Activated T-cell treated with anti-CD3 and anti-CD28 coated beads, Interleukin-2, amount 50 U/mL, for 48 hours (primary cell): Measurements from ENCODE around the gene WWP2.
"Not testable (repeated sequence)": the region's sequence is repeated elsewhere in the genome, so short reads cannot be mapped to it uniquely, and the experiment has no call there.

ENCODE experiments used
- DNase-seq, 2 experiments: peaks; one replicate each; pipeline ENCODE4 v3.0.0-alpha.2; 2020

The WWP2 gene

DNA sequence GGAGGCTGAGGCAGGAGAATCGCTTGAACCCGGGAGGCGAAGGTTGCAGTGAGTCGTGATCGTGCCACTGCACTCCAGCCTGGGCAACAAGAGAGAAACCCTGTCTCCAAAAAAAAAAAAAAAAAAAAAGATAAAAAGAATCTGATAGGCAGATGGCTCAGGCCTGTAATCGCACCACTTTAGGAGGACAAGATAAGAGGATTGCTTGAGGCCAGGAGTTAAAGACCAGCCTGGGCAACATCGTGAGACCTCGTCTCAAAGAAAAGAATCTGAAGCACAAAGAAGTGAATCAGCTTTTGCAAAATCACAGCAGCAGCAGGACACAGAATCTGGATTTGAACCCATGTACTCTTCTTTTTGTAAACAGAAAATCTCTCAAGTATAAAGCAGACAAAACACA lies 15.0 kb upstream of the WWP2 start:
- no peak for DNase-seq

DNA sequence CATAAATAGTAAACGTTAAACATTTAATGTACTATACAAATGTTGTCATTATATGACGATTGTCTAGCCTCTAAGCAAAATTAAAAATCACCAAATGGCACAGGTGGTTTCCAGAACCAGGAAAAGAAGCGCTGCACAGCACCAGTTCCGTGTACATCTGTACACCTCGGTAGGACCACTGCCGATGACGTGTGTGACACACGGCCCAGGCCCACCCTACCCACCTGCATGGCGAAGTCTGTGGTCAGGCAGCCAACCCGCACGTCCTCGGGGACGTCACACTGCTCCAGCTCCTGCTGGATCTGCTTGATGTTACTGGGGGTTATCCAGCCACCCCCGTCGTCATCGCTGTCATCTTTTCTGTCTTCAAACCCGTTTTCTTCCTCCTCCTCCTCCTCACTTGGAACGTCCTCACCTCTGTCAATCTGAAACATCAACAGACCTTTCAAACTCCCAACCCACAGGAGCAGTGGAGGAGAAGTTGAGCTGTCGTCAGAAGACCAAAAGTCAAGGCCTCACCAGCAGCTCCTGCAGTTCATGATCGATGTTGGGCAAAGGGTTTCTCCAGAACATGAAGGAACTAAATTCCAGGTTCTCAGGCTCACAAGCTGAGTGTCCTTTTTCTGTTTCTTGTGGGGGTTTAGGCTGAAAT lies 13.3 kb upstream of the WWP2 start:
- no peak for DNase-seq

DNA sequence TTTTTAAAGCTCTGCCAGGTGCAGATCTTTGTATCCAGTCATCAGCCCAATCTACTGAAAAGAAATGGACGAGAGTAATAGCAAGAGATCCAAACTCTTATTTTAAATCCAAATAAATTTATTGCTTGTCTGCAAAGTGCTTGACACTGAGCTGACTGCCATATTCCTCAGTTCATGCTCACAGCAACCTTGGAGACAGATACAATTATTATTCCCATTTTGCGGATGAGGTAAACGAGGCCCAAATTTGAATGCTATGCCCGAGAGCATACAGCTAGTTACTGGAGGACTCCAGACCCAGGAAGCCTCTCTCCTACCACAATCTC lies 8.0 kb upstream of the WWP2 start:
- no peak for DNase-seq

DNA sequence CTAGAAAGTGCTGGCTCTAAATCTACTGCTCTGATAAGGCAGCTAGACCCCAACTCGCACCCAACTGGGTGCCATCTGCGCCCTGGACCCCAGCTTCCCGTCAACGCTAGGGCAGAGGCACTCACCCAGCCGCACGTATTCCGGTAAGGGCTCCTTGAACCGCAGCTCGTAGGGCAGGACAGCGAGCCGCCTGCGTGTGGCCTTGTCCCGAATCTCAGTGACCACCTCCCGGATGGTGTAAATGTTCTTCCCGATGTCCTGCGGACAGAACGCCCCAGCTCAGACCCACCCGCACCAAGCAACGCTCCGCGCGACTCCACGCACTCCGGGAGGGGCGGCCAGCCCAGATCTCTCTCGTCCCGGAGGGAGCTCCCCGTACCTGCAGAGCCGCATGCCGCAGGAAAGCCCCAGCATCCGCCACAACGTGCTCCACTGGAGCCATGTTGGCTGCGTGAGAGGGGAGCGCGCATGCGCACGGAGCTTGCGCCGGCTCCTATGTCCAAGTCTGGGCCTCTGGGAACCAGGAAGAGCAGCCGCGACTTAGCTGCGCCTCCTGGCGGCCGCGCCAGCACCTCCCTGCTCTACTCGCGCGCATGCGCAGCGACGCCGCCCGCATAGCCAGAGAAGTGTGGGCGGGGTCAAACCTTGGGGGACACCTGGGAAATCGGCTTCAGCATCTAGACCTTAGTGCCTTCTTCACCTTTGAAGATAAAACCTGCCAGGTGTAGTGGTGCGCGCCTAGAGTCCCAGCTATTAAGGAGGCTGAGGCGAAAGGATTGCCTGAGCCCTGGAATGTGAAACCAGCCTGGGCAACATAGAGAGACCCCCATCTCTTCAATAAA lies 7.4 kb upstream of the WWP2 start, which contains the start of gene NOB1:
TSS of gene NOB1 (minus strand) at position 458 of the 842 bp plus-strand sequence. CDS start at position 442, 16 bp downstream.
- DNase-seq: peak; percentile 96 to 97

DNA sequence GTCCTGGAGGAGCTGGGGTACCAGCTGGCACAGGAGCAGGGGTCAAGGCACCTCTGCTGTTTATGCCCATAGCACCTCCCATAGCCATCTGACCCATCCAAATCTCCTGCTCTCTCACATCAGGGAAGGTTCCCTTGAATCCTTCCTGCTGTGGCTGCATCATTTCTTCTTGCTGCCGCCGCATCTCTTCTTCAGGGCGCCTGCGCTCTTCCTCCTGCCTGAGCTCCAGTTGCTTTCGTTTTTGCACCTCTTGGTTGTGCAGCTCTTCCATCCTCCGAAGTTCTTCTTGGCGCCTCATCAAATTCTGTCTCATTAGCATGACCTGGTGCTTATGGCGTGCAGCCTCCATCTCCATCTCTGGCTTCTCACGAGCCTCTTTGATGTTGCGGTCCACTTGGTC lies 5.4 kb upstream of the WWP2 start:
- no peak for DNase-seq

DNA sequence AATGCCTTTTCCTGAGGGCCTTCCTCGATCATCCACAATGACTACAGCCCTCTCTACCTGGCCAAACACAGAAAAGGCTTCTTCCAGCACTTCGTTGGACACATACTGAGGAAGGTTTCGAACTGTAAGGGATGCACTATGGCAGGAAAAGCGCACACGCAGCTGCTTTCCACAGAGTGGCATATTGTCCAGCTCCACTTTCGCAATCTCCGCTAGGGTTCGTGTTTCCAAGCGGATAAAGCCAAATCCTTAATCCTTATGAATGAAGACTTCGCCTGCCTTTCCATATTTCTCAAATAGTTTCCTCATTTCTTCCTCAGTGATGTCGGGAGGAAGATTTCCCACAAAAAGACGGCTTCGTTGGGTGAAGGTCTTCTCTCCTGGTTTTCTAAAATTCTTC lies 4.8 kb upstream of the WWP2 start:
- DNase-seq: not testable (repeated sequence)

DNA sequence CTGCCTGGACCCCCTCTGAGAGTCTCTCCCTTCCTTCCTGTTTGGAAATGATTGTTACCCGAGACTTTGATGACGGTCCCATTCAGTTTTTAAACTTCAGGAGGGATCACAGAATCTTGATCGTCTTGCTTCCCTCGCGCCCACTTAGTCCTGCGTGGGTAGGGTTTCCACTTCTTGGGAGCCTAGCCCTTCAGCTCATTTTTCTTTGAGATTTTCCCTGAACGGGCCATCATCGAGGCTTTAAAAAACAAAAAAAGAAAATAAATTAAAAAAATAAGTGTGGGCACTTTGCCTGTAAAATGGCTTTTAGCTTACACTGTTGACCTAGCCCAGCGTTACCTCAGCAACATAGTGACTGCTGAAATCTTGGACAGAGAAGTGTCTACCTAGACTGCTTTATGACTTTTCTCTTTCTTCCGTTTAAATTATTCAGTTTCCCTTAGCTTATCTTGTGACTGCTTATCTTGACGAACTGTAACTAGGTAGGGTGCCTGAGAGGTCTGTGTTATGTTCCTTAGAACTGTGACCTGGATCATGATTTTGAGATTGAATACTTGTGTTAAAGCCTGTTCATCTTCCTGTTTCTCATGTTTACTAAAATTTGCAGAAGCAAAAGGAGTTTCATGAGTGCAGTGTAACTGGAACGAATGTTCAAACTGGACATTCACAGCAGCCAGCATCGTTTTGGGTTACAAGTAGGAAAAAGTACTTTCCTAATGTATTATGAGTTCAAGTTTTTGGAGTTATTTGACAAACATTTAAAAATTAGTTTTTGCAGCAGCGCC lies 874 bp downstream of the WWP2 start:
- no peak for DNase-seq

DNA sequence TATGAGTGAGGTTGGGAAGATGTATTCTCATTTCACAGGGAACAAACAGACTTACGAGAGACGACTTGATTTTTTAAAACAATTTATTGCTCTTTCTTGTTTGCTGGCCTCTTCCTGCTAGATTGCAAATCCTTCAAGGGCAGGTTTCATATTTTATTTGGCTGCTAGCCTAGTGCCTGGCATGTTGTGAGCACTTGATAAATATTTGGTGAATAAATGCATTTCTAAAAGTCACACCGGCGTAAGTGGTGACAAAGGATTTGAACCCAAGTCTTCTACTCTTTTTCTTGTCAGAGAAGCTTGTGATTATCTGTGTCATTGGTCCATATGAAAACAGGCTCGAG lies 1.4 kb downstream of the WWP2 start:
- no peak for DNase-seq

DNA sequence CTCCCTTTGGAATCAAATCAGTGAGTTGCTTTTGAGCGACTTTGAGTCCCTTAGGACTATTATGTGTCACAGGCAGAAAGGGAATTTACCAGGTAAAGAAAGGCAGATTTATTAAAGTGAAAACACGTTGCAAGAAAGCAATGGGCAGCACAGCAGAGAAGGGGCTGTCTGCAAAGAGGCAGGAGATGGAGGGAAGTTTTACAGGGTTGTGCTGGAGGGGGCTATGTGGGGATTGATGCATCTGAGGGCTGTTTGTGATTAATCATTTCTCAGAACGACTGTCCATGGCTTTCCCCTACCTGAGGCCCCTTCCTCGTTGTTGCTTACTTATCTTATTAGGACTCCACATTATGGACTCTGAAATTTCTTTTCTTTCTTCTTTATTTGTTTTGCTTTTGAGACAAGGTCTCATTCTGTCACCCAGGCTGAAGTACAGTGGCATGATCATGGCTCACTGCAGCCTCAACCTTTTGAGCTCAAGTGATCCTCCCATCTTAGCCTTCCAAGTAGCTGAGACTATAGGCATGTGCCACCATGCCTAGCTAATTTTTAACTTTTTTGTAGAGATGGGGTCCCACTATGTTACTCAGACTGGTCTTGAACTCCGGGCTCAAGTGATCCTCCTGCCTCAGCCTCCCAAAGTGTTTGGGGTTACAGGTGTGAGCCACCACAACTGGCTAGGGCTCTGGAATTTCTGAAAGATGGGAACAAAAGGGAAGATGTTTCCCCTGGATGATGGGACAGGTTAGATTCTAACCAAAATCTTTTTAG lies 5.5 kb downstream of the WWP2 start:
- no peak for DNase-seq

DNA sequence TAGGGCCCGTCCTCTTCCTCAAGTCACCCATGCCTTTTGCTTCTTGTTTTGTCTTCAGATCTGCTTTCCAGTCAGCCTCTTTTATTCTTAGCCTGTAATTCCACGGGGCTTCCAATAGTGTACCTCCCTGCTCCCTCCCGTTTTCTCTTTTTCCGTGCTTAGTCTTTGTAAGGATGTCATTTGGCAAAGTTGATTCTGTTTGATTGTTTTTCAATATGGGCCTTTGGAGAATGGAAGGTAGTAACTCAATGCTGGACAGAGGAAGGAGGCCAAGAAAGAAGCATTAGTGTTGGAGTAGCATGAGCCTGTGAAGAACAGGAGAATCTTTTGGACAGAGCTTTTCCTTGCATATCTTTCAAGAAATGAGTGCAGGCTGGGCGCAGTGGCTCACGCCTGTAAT lies 6.5 kb downstream of the WWP2 start:
- DNase-seq: no peak

DNA sequence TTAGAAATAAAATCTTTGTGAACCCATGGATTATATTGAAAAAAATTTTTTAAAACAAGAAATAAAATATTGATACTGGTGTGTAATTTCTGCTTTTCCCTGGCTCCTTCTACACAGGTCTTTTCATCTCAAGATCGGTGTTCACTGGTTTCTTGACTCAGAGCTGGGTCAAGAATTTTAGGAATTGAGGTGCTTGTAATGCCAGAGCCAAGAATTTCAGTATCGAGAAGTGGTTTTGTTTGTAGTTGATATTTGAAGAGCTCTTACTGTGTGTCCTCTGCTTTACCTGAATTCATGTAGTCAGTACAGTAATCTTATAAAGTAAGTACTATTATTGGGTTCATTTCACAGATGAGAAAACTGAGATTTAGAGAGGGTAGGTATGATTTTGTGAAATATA lies 7.3 kb downstream of the WWP2 start:
- DNase-seq: no peak

DNA sequence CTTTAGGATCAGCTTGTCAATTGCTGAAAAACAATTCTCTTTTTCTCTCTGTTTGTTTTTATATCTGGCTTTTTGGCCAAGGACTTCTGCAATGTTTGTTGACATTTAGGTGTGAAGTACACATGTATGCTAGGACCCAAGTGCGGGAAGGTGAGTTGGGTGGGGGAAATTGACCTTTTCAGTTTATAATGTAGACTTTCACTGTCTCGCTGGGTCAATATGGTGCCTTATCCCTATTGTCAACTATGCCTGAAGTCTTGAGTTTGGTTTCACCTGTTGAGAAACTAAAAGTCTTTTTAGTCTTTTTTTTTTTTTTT lies 9.5 kb downstream of the WWP2 start:
- DNase-seq: no peak

DNA sequence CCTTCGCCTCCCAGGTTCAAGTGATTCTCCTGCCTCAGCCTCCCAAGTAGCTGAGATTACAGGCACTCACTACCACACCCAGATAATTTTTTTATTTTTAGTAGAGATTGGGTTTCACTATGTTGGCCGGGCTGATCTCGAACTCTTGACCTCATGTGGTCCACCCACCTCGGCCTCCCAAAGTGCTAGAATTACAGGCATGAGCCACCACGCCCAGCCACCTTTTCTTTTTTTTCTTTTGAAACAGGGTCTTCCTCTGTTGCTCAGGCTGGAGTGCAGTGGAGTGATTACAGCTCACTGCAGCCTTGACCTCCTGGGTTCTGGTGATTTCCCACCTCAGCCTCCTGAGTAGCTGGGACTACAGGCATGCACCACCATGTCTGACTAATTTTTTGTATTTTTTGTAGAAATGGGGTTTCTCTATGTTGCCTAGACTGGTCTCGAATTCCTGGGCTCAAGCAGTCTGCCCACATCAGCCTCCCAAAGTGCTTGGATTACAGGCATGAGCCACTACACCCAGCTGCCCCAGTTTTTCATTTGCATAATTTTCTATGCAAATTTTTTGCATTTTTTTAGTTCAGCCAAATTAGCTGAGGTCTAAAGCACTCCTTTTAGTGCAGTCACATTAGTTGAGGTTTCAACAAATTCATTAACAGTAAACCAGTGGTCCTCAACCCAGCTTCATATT lies 11.3 kb downstream of the WWP2 start:
- DNase-seq: no peak

DNA sequence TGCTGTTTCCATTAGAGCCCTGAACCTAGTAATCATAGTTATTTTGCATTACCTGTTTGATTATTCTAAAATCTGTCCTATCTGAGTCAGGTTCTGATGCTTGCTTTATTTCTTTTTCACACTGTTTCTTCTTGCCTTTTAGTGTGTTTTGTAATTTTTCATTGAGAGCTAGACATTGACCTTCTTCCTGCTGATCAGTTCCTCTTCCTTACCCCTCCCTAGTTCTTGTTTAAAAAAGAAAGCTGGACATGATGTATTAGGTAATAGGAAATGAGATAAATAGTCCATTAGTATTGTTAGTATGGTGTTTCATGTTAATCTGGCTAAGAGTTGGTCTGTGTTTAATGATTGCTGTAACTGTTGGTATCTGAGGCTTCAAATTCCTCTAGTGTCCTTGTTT lies 13.4 kb downstream of the WWP2 start:
- no peak for DNase-seq

DNA sequence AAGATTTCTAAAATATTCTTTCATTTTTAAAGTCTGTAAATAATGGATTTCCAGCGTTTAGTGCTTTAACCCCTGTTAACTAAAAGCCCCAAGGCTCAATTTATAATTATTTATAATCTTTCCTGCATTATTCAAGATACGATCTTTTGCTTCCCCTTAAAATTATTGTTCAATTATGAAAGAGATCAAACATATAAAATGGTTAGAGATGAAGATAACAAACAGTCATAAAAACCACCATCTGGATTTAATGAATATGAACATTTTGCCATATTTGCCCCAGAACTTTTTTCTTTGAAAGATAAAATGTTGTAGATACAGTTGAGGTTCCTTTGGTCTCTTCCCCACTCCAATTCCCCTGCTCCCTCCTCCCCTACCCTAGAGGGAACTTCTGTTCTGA lies 17.6 kb downstream of the WWP2 start:
- DNase-seq: no peak

DNA sequence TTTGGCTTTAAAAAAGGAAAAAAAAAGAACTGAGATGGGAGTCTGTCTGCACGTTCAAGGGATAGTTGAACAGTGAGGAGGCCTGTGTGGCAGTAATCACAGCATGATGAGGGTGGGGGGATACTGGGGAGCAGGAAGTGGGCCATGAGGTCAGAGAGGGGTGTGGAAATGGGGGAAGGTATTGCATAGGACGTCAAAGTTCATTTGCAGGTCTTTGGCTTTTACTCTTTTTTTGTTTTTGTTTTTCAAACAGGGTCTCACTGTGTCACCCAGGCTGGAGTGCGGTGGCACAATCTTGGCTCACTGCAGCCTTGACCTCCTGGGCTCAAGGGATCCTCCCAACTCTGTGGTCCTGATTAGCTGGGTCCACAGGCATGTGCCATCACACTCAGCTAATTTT lies 19.0 kb downstream of the WWP2 start:
- DNase-seq: no peak

DNA sequence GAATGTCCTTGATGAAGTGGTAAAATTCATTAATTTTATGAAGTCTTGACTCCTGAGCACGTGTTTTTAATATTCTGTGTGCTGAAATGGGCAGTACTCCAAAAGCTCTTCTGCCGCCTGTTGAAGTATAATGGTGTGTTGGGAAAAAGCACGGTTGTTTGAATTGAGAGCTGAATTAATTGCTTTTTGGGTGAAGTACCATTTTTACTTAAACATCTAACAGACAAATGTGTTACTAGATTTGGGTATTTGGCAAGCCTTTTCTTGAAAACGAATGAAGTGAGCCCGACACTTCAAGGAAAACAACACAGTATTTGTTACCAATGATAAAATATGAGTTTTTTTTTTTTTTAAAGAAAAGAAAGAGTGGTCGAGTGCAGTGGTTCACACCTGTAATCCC lies 22.5 kb downstream of the WWP2 start:
- DNase-seq: no peak

DNA sequence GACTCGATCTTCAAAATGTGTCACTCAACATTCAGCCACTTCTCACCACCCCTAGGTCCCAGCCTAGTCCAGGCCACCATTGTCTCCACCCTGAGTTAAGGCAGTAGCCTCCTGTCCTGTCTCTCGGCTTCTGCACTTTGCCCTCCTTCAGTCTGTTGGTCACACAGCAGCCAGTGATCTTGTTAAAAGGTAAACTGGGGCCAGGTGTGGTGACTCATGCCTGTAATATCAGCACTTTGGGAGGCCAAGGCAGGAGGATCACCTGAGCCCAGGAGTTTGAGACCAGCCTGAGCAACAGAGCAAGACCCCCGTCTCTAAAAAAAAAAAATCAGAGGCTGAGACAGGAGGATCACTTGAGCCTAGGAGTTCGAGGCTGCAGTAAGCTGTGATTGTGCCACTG lies 25.8 kb downstream of the WWP2 start:
- no peak for DNase-seq

DNA sequence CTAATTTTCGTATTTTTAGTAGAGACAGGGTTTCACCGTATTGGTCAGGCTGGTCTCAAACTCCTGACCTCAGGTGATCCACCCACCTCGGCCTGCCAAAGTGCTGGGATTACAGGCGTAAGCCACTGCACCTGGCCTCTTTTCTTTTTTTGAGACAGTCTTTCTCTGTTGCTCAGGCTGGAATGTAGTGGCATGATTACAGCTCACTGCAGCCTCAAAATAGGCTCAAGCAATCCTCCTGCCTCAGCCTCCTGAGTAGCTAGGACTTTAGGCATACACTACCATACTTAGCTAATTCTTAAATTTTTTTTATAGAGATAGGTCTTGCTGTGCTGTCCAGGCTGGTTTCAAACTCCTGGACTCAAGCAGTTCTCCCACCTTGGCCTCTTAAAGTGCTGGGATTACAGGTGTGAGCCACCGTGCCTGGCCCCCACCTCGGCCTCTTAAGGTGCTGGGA lies 29.3 kb downstream of the WWP2 start:
- DNase-seq: not testable (repeated sequence)

DNA sequence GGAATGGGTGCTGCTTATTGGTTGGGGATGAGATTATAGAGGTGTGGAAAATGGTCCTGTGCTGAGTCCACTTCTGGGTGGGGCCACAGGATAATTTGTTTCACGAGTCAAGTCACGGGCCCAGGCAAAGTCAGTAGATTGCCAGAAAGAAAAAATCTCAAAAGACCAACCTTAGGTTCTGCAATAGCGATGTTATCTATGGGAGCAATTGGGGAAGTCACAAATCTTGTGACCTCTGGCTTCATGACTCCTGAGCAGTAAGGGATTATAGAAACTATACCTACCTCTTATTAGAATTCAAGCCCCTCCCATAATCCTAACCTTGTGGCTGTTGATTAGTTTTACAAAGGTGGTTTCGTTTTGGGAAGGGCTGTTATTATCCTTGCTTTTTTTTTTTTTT lies 31.4 kb downstream of the WWP2 start:
- DNase-seq: no peak

DNA sequence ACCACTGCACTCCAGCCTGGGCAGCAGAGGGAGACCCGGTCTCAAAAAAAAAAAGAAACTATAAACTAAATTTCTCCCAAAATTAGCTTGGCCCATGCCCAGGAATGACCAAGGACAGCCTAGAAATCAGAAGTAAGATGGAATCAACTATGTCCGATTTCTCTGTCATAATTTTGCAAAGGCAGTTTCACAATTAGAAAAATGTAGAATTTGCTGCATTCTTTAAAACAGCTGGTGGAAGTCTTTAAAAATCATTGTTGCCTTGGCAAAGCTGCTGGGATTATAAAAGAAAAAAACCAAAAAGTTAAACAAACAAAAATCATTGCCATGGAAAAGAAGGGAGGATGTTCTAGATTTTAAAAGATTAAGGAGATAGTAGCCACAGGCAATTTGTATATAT lies 32.4 kb downstream of the WWP2 start:
- DNase-seq: no peak

DNA sequence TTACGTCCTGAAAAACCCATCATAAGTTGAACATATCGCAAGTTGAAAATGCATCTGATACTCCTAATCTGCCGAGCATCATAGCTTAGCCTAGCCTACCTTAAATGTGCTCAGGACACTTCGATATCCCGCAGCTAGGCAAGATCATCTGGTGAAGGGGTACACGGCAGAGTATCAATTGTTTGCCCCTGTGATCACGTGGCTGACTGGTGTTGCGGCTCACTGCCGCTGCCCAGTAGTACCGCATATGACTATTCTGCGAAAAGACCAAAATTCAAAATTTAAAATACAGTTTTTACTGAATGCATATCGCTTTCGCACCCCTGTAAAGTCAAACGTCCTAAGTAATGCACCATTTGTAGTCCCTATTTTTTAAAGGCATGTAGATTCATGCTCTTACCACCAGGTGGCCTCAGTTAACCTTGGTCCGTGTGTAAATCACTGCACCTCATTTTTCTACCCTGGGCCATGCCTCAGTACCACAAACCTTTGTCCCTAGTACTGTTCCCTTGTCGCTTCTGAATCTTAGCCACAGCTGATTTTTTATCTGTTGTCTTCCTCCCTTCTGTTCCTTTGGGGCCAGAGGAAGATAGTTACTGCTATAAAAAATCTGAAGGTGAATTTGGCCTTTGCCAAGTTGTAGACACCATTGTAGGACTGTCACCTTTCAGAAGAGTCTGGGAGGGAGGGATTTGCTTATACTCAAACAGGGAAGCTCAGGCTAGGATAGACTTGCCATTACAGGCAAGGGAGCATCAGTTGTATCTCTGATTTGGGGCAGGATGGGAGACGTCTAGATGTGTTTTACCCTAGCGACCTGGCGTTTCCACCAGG lies 34.4 kb downstream of the WWP2 start:
- DNase-seq: peak; percentile 22 to 32
